HCT116 (cell line): ENCODE data around the gene PHKB.

ENCODE experiments used
- CEBPB ChIP-seq: IDR thresholded peaks from 2 replicates; pipeline ENCODE4 v1.6.1; 2012; ENCODE audit warnings: low read depth
- EZH2 ChIP-seq: fragments of 200-600 bp; sonication (generic); IDR thresholded peaks from 2 replicates; pipeline ENCODE4 v1.6.1; 2017; ENCODE audit warnings: antibody characterized with exemption, mixed run types
- JUND ChIP-seq: IDR thresholded peaks from 2 replicates; pipeline ENCODE4 v1.6.1; 2012
- POLR2A ChIP-seq: IDR thresholded peaks from 2 replicates; pipeline ENCODE4 v1.7.0; 2011; ENCODE audit warnings: borderline replicate concordance; ENCODE audit not compliant: insufficient read depth, insufficient read length; ENCODE audit errors: extremely low read depth
- POLR2AphosphoS5 ChIP-seq: IDR thresholded peaks from 2 replicates; pipeline ENCODE4 v1.6.1; 2011; ENCODE audit warnings: mild to moderate bottlenecking, low read depth, low read length, moderate library complexity
- RAD21 ChIP-seq: IDR thresholded peaks from 2 replicates; pipeline ENCODE4 v1.6.1; 2012; ENCODE audit warnings: low read depth, mild to moderate bottlenecking
- TF ChIP-seq, protein P1 (sequence below), 3 experiments: fragments of 200-600 bp in 1 of 3; sonication (generic) in 1 of 3; IDR thresholded peaks in 2 of 3; conservative IDR thresholded peaks in 1 of 3; 2 replicates each; pipeline ENCODE4 v1.5.1; 2012 to 2017; ENCODE audit warnings: low read depth in 2 of 3, low read length in 2 of 3, antibody characterized with exemption in 1 of 3, borderline replicate concordance in 1 of 3, control low read depth in 1 of 3, mild to moderate bottlenecking in 1 of 3, mixed read lengths in 1 of 3, mixed run types in 1 of 3, moderate library complexity in 1 of 3; ENCODE audit not compliant: insufficient read depth in 1 of 3
- TF ChIP-seq, protein P2 (sequence below): IDR thresholded peaks from 2 replicates; pipeline ENCODE4 v1.6.1; 2011; ENCODE audit warnings: mild to moderate bottlenecking, low read length, moderate library complexity; ENCODE audit not compliant: insufficient replicate concordance; ENCODE audit errors: extremely low read depth

GRCh38 chr16:47672475-47672874, 211.3 kb downstream of the PHKB start:
- TF ChIP-seq, protein P1, sequence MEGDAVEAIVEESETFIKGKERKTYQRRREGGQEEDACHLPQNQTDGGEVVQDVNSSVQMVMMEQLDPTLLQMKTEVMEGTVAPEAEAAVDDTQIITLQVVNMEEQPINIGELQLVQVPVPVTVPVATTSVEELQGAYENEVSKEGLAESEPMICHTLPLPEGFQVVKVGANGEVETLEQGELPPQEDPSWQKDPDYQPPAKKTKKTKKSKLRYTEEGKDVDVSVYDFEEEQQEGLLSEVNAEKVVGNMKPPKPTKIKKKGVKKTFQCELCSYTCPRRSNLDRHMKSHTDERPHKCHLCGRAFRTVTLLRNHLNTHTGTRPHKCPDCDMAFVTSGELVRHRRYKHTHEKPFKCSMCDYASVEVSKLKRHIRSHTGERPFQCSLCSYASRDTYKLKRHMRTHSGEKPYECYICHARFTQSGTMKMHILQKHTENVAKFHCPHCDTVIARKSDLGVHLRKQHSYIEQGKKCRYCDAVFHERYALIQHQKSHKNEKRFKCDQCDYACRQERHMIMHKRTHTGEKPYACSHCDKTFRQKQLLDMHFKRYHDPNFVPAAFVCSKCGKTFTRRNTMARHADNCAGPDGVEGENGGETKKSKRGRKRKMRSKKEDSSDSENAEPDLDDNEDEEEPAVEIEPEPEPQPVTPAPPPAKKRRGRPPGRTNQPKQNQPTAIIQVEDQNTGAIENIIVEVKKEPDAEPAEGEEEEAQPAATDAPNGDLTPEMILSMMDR (IDR thresholded peaks at IDR 0.05 in 2 of 3, conservative IDR thresholded peaks at IDR 0.05 in 1 of 3; ENCODE audit: borderline replicate concordance in 1 of 3, insufficient read depth in 1 of 3, low read depth in 2 of 3, low read length in 2 of 3): no peak
- TF ChIP-seq, protein P2, sequence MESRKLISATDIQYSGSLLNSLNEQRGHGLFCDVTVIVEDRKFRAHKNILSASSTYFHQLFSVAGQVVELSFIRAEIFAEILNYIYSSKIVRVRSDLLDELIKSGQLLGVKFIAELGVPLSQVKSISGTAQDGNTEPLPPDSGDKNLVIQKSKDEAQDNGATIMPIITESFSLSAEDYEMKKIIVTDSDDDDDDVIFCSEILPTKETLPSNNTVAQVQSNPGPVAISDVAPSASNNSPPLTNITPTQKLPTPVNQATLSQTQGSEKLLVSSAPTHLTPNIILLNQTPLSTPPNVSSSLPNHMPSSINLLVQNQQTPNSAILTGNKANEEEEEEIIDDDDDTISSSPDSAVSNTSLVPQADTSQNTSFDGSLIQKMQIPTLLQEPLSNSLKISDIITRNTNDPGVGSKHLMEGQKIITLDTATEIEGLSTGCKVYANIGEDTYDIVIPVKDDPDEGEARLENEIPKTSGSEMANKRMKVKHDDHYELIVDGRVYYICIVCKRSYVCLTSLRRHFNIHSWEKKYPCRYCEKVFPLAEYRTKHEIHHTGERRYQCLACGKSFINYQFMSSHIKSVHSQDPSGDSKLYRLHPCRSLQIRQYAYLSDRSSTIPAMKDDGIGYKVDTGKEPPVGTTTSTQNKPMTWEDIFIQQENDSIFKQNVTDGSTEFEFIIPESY: no peak
- no peak for TF ChIP-seq POLR2A
- no peak for TF ChIP-seq JUND
- no peak for TF ChIP-seq CEBPB
- TF ChIP-seq RAD21: no peak
- no peak for TF ChIP-seq EZH2
- no peak for TF ChIP-seq POLR2AphosphoS5
